MCF 10A (cell line): ENCODE measurements around the gene INO80C. TPM values are rescaled to one million over a fixed set of nuclear protein-coding genes. Genes with fewer than 3 reads are reported as not detected.

Experiments
- BruUV-seq: library from RNA; stranded (reverse); fragments of 400-500 nt; replicated peaks from 2 replicates; lab custom pipeline; 2021; lab: Mats Ljungman, UMichigan
- CTCF ChIA-PET: fragments of 300-600 bp; sonication (Branson Sonifier 250); formaldehyde crosslinking; extraction: SDS; loops from one replicate; lab custom pipeline; 2021; ENCODE audit warnings: antibody characterized with exemption, inconsistent platforms; lab: Yijun Ruan, JAX
- POLR2A ChIA-PET: fragments of 300-600, 350-650 bp; sonication (Branson Sonifier 250); formaldehyde crosslinking; extraction: SDS; loops from one replicate; lab custom pipeline; 2020; ENCODE audit warnings: antibody characterized with exemption, inconsistent platforms; lab: Yijun Ruan, JAX
- DNase-seq: peaks from one replicate; pipeline ENCODE4 v3.0.0-alpha.2; 2018; ENCODE audit not compliant: unreplicated experiment
- H3K27ac Mint-ChIP-seq: one replicate; pipeline ENCODE4 v1.8.0; 2022; ENCODE audit warnings: mild to moderate bottlenecking, low read depth, mixed read lengths; ENCODE audit not compliant: unreplicated experiment
- H3K27me3 Mint-ChIP-seq: one replicate; pipeline ENCODE4 v1.8.0; 2022; ENCODE audit warnings: mixed read lengths; ENCODE audit not compliant: insufficient read depth, unreplicated experiment
- H3K36me3 Mint-ChIP-seq: one replicate; pipeline ENCODE4 v1.8.0; 2022; ENCODE audit warnings: mild to moderate bottlenecking, moderate library complexity, mixed read lengths; ENCODE audit not compliant: insufficient read depth, unreplicated experiment
- H3K4me1 Mint-ChIP-seq: one replicate; pipeline ENCODE4 v1.8.0; 2022; ENCODE audit warnings: mixed read lengths; ENCODE audit not compliant: insufficient read depth, unreplicated experiment
- H3K4me3 Mint-ChIP-seq: one replicate; pipeline ENCODE4 v1.8.0; 2022; ENCODE audit warnings: mild to moderate bottlenecking, moderate library complexity, mixed read lengths; ENCODE audit not compliant: unreplicated experiment
- H3K9me3 Mint-ChIP-seq: one replicate; pipeline ENCODE4 v1.8.0; 2022; ENCODE audit warnings: mixed read lengths; ENCODE audit not compliant: unreplicated experiment
- CTCF ChIP-seq: fragments of 200-600 bp; IDR thresholded peaks from one replicate; pipeline ENCODE4 v1.8.0; 2022; ENCODE audit warnings: antibody characterized with exemption, mild to moderate bottlenecking; ENCODE audit not compliant: unreplicated experiment
- intact Hi-C: fragments of 100-400 bp; cut with micrococcal nuclease; formaldehyde crosslinking; loops from 2 replicates; pipeline ENCODE4 v1.14.1; 2022
- total RNA-seq: library from RNA; stranded (reverse); gene quantifications from 2 replicates; pipeline ENCODE4 v1.2.3, GENCODE V29; 2022

INO80C gene
- total RNA-seq, 1 experiment from 2014 or later, result 32.6 TPM

GRCh38 chr18:35441857-35442595 is 55.7 kb downstream of the INO80C start:
- no peaks in the 10 kb centered on the region for H3K9me3 Mint-ChIP-seq
- POLR2A ChIA-PET, result no interaction called here
- no peak overlapping the region for H3K27ac Mint-ChIP-seq
- peaks cover 7% of the 10 kb centered on the region for H3K4me1 Mint-ChIP-seq
- DNase-seq, result no peak
- CTCF ChIA-PET, result no interaction called here
- intact Hi-C loops, result no loop called here
- BruUV-seq, result no TSS peak
- no peak overlapping the region for H3K4me3 Mint-ChIP-seq
- no peaks in the 10 kb centered on the region for H3K27me3 Mint-ChIP-seq
- TF ChIP-seq CTCF, result no peak
- no peaks in the 10 kb centered on the region for H3K36me3 Mint-ChIP-seq

GRCh38 chr18:35438480-35439234 is 59.1 kb downstream of the INO80C start:
- H3K4me1 Mint-ChIP-seq, result peaks cover 7% of the 10 kb centered on the region
- no TSS peak for BruUV-seq
- CTCF ChIA-PET, result no interaction called here
- TF ChIP-seq CTCF, result no peak
- peaks cover 14% of the 10 kb centered on the region for H3K9me3 Mint-ChIP-seq
- H3K36me3 Mint-ChIP-seq, result no peaks in the 10 kb centered on the region
- H3K27ac Mint-ChIP-seq, result no peak overlapping the region
- DNase-seq, result no peak
- no peaks in the 10 kb centered on the region for H3K27me3 Mint-ChIP-seq
- POLR2A ChIA-PET, result interaction anchor here (0.5 kb wide), 1 partner anchor 26 kb away, joined by 3 read pairs; no protein-coding TSS in a partner anchor
- intact Hi-C loops, result no loop called here
- H3K4me3 Mint-ChIP-seq, result no peak overlapping the region

DNA sequence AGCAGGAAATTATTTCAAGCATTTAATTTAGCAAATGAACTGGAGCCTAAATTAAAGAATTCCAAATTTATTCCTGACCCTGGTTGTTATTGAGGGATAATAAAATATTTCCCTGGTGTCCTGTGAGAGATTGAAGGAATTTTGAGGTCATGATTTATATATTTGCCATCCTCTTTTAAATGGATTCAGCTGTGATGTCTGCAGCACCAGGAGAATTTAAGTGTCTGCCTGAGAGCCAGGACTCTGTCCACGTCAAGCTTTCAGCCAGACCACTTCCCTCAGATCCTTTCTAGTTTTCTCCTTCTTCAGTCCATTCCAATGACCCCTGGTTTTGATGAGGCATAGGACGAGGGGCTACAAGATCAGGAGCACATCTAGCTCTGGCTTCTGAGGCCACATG is 59.9 kb downstream of the INO80C start:
- intact Hi-C loops, result no loop called here
- H3K27ac Mint-ChIP-seq, result no peak overlapping the region
- DNase-seq, result no peak
- ChIA-PET CTCF (interaction anchor here (0.7 to 1.1 kb wide), 2 partner anchors 16 to 1136 kb away, joined by 3 to 4 read pairs; no protein-coding TSS in a partner anchor), POLR2A (interaction anchor here (0.5 to 0.6 kb wide), 2 partner anchors 25 to 1135 kb away, joined by 3 read pairs; no protein-coding TSS in a partner anchor)
- no peaks in the 10 kb centered on the region for H3K36me3 Mint-ChIP-seq
- no peaks in the 10 kb centered on the region for H3K27me3 Mint-ChIP-seq
- H3K4me1 Mint-ChIP-seq, result peaks cover 1% of the 10 kb centered on the region
- no peak overlapping the region for H3K4me3 Mint-ChIP-seq
- no TSS peak for BruUV-seq
- TF ChIP-seq CTCF, result no peak
- H3K9me3 Mint-ChIP-seq, result peaks cover 14% of the 10 kb centered on the region

DNA sequence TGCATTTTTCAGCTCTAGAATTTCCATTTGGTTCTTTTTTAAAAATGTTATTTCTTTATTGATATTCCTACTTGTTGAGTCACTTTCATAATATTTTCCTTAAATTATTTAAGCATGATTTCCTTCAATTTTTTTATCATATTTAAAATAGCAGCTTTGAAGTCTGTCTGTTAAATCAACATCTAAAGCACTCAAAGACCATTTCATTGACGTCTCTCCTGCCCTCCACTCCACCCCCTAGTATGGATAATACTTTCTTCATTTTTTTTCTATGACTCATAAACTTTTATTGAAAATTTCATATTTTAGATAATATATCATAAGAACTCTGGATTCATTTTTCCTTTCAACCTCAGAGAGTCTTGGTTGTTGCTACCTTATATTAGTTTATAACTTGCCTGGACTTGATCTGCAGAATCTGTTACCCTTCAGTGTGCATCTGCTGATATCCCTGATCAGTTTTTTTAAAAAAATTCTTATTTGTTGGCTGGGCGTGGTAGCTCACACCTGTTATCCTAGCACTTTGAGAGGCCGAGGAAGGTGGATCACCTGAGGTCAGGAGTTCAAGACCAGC is 61.6 kb downstream of the INO80C start:
- POLR2A ChIA-PET, result interaction anchor here (0.6 kb wide), 1 partner anchor 90 kb away, joined by 3 read pairs; no protein-coding TSS in a partner anchor
- H3K9me3 Mint-ChIP-seq, result peaks cover 14% of the 10 kb centered on the region
- no peak overlapping the region for H3K4me3 Mint-ChIP-seq
- CTCF ChIA-PET, result no interaction called here
- no peaks in the 10 kb centered on the region for H3K27me3 Mint-ChIP-seq
- no peak overlapping the region for H3K27ac Mint-ChIP-seq
- H3K4me1 Mint-ChIP-seq, result no peaks in the 10 kb centered on the region
- no TSS peak for BruUV-seq
- TF ChIP-seq CTCF, result no peak
- intact Hi-C loops, result no loop called here
- no peaks in the 10 kb centered on the region for H3K36me3 Mint-ChIP-seq
- DNase-seq, result no peak
